Upper lobe of left lung (tissue), 4 donors: Measurements from ENCODE around the gene DLG5.

Experiments used
- CTCF ChIP-seq, 6 experiments: fragments of 450-650 bp in 4 of 6; fragments of 200-600 bp in 2 of 6; sonication (generic) in 2 of 6; IDR thresholded peaks; one replicate each; pipeline ENCODE4 v1.5.1; 2016 to 2019; ENCODE audit warnings: antibody characterized with exemption in 6 of 6
- POLR2AphosphoS5 ChIP-seq, 2 donors: sonication (generic); formaldehyde crosslinking; IDR thresholded peaks; one replicate each; pipeline ENCODE4 v1.5.1; 2017; ENCODE audit warnings: antibody characterized with exemption in 2 of 2

- TF ChIP-seq POLR2AphosphoS5 (IDR thresholded peaks at IDR 0.05) (no peak), CTCF (IDR thresholded peaks at IDR 0.05) (no peak)
Observed at GRCh38 chr10:77893386-77893785, 33.2 kb downstream of the DLG5 start.
